ENCODE results near the gene ADCK2.

DNA sequence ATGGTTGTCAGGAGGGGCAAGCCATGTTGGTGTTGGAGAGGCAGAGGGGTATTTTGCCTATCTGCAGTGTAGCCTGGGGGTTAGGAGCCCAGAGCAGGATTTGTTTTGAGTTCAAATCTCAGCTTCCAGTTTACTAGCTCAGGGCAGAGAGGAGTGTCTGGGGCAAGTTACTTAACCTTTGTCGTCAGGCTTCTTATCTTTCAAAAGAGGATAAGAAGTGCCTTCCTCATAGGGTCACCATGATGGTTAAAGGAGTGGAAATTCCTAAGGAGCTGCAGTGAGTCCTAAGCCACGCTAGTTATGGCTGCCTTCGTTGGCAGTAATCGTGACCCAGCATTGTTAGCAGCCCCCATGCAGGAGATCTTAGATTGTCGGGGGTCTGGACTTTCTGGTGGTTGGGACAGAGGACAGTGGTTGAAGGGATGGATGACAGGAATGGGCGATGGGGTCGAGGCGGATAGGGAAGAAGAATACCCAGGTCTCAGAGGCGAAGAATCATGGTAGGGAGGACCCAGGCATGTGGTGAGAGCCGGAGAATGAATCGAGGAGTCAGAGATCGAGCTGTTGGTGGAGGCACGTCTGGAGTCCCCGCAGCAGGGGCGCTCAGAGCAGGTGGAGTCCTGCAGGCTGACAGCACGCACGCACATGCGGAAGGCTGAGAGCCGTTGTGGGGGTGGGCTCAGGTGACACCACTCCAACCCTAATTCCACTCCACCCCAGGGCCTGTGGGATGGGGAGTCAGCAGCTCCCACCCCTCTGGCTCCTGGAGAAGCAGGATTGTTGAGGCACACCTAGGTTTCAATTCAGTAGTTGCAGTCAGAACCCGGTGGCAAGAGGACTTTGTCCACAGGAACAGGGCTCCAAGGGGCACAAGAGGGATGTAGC, 11.6 kb downstream of the ADCK2 start:
- TF ChIP-seq POLR2A (IDR thresholded peaks at IDR 0.05), result no peak
- TF ChIP-seq, protein P1, sequence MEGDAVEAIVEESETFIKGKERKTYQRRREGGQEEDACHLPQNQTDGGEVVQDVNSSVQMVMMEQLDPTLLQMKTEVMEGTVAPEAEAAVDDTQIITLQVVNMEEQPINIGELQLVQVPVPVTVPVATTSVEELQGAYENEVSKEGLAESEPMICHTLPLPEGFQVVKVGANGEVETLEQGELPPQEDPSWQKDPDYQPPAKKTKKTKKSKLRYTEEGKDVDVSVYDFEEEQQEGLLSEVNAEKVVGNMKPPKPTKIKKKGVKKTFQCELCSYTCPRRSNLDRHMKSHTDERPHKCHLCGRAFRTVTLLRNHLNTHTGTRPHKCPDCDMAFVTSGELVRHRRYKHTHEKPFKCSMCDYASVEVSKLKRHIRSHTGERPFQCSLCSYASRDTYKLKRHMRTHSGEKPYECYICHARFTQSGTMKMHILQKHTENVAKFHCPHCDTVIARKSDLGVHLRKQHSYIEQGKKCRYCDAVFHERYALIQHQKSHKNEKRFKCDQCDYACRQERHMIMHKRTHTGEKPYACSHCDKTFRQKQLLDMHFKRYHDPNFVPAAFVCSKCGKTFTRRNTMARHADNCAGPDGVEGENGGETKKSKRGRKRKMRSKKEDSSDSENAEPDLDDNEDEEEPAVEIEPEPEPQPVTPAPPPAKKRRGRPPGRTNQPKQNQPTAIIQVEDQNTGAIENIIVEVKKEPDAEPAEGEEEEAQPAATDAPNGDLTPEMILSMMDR (IDR thresholded peaks at IDR 0.05), result no peak

Measured in Peyer's patch (tissue), 4 donors.